HG03196 (cell line): Measurements from ENCODE around the gene GALK1.
"Not testable (repeated sequence)": the region's sequence is repeated elsewhere in the genome, so short reads cannot be mapped to it uniquely, and the experiment has no call there.

Source experiments
- ATAC-seq: cut with Tn5 transposase; IDR thresholded peaks from one replicate; pipeline ENCODE4 v1.9.1; 2021; ENCODE audit not compliant: unreplicated experiment

GALK1 gene

GRCh38 chr17:75767881-75768280 lies 2.9 kb upstream of the GALK1 start:
- ATAC-seq = no peak

GRCh38 chr17:75765981-75766380 lies 989 bp upstream of the GALK1 start:
- ATAC-seq = no peak

DNA sequence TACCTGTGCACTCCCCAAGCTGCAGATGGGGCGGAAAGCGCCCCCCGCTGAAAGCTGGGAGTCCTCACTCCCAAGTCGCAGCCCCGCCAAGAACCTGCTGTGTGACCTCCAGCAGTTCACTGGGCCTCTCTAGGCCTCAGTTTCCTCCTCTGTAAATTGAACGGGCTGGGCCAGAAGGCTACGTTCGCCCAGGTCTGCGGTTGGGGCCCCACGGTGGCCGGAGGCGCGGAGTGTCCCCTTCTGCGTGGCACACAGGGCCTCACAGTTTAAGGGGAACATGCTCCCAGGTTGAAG lies 628 bp downstream of the GALK1 start:
- no peak for ATAC-seq

DNA sequence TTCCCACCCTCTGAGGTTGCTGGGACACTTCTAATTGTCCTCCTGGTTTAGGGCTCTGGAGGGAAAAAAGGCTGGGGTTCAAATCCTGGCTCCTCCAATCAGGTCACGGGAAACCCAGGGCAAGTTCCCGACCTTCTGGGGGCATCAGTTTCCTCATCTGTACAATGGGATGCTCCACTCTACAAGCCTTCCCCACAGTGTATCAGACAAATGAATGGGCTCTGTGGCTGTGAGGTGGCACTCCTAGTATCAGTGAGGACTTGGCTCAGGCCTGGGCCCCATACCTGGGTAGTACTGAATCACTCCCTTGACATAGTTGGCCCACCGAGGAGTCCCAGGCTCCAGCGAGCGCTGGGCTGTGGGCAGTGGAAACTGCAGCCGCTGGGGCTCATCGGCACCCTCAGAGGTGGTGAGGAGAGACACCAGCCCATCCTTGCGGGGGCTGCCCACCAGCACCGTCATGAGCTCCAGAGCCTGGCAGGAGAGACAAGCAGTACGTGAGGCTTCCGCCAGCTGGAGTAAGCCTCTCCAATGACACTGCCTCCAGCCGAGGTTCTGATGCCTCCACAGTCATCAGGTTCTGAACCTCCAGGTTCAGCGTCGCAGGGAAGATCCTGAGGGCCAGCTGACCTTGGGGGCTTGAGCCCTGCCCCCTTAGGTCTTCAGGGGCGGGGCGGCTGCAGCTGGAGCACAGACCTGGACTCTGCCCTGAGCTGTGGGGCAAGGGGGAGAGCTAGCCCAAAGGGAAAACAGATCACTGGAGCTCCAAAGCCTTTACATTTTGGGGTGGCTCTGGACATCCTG lies 1.2 kb downstream of the GALK1 start:
- no peak for ATAC-seq

DNA sequence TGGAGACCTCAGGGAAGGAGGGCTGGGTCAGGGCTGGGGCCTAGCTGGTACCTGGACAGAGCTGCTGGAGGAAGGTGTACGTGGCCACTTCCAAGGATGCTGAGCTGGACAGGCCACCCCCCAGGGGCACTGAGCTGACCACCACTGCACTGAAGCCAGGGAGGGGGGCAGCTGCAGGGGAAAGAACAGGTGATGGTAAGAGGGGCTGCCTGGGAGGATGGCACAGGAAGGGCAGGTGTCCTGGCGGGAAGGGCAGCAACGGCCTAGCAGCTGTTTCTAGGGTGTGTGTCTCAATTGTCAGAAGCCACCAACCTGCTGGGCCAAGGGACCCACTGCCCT lies 1.8 kb downstream of the GALK1 start:
- ATAC-seq = no peak

- no peak for ATAC-seq
These were observed 2.3 kb downstream of the GALK1 start for GRCh38 chr17:75762513-75763268.

GRCh38 chr17:75759978-75760640 lies 4.9 kb downstream of the GALK1 start:
- not testable (repeated sequence) for ATAC-seq

DNA sequence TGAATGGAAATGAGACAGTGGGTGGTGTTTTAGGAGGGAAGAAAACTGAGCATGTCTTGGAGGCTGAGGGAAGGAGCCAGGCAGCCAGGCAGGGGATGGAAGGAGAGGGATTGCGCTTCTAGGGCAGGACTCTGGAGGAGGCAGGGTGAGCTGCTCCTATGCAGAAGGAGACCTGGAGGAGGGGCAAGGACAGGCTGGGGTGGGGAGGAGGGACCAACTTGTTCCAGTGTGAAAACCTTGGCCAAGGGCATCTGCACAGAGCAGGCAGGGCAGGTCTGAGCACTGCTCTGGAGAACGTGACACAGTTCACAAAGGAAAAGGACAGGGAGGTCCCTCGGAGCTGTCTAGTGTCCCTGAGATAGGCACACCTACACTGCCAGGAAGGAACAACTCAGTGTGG lies 5.5 kb downstream of the GALK1 start:
- ATAC-seq = no peak

DNA sequence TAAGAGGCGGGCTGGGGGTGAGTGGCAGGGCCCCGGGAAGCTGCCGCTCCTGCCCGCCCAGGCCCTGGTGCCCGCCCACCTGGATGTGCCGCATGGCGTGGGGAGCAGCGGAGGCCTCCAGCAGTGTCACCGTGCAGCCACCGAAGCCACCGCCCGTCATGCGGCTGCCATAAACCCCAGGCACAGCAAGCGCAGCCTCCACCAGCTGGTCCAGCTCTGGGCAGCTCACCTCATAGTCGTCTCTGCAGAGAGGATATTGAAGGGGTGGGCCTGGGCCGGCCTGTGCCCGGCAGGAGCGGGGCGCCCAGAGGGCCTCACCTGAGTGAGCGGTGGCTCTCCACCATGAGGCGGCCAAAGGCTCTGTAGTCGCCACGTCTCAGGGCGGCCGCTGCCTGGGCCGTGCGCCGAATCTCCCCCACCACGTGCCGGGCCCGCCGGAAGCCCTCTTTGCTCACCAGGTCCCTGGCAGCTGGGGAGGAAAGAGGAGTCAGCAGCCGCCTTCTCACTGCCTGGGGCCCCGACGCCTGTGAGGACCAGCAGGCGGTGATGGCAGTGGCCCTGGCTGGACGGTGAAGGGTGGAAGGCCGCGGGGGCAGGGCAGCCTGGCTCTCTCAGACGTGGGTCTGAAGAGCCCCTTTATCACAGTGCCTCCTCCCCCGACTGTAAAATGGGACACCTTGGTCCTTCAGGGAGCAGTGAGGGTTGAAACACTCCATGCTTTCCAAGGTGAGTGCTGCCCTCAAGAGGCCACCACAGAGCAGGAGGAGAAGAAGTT lies 6.7 kb downstream of the GALK1 start:
- ATAC-seq = no peak

DNA sequence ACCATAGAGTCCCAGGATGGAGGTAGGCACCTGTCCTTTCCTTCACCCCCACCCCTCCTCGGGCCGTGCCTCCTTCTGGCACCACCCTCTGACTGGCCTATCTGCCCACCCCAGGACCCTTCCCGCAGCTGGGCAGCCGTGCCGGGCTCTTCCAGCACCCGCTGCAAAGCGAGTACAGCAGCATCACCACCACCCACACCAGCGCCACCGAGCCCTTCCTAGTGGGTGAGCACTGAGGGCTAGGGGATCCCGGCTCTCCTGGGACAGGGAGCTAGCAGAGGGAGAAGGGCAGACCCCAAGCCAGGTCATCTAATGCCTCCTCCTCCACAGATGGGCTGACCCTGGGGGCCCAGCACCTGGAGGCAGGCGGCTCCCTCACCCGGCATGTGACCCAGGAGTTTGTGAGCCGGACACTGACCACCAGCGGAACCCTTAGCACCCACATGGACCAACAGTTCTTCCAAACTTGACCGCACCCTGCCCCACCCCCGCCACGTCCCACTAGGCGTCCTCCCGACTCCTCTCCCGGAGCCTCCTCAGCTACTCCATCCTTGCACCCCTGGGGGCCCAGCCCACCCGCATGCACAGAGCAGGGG lies 7.8 kb downstream of the GALK1 start:
- no peak for ATAC-seq

DNA sequence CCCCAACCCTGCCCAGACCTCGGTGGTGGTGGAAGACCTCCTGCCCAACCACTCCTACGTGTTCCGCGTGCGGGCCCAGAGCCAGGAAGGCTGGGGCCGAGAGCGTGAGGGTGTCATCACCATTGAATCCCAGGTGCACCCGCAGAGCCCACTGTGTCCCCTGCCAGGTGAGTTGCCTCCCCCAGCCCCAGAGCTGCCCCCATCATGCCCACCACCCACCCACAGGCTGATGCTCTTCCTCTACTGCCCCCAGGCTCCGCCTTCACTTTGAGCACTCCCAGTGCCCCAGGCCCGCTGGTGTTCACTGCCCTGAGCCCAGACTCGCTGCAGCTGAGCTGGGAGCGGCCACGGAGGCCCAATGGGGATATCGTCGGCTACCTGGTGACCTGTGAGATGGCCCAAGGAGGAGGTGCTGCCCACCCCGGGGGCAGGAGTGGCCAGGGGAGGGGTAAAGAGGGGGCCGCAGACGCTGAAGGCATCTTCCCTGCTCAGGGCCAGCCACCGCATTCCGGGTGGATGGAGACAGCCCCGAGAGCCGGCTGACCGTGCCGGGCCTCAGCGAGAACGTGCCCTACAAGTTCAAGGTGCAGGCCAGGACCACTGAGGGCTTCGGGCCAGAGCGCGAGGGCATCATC lies 8.4 kb downstream of the GALK1 start:
- no peak for ATAC-seq

- ATAC-seq = no peak
These were observed 9.0 kb downstream of the GALK1 start for GRCh38 chr17:75755990-75756389.

DNA sequence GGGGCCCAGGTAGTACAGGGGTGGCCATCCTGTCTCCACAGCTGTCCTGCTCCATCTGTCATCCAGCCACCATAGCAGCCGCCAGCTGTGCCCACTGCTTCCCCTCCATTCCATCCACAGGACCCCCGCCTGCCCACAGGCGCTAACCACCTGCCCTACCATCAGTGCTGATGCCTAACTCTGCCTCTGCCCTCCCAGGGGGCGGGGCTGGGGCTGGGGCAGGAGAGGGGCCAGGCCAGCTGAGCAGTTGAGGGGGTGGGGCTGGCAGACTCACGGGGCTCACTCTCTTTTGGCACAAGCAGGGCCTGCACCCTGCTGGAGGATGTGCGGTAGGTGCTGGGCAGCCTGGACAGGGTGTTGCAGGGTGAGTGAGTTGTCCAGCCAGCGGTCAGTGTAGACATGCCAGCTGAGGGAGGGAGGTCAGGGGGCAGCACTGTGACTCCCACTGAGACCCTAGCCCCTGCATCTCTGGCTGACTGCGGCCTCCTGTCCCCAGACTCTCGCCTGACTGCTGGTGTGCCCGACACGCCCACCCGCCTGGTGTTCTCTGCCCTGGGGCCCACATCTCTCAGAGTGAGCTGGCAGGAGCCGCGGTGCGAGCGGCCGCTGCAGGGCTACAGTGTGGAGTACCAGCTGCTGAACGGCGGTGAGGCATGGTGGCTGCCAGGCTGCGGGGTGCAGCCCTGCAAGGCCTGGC lies 9.6 kb downstream of the GALK1 start:
- ATAC-seq = no peak

DNA sequence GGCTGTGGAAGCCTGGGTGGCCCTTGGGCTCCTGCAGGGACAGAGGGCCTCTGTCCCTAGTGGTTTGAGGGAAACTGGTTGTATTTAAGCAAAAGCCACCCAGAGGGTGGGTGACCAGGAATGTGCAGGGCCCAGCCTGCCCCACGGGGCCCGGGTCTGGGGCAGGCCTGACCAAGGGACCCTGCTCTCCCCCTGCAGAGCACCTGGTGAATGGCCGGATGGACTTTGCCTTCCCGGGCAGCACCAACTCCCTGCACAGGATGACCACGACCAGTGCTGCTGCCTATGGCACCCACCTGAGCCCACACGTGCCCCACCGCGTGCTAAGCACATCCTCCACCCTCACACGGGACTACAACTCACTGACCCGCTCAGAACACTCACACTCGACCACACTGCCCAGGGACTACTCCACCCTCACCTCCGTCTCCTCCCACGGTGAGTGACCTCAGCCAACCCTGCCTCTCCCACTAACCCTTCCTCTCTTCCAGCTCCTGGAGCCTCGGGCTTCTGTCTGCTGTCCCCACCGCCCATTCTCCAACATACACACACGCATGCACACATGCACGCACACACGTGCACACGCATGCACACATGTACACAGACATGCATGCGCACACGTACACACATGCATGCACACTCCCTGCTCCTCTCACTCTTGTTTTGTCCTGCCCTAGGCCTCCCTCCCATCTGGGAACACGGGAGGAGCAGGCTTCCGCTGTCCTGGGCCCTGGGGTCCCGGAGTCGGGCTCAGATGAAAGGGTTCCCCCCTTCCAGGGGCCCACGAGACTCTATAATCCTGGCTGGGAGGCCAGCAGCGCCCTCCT lies 10.4 kb downstream of the GALK1 start:
- no peak for ATAC-seq

DNA sequence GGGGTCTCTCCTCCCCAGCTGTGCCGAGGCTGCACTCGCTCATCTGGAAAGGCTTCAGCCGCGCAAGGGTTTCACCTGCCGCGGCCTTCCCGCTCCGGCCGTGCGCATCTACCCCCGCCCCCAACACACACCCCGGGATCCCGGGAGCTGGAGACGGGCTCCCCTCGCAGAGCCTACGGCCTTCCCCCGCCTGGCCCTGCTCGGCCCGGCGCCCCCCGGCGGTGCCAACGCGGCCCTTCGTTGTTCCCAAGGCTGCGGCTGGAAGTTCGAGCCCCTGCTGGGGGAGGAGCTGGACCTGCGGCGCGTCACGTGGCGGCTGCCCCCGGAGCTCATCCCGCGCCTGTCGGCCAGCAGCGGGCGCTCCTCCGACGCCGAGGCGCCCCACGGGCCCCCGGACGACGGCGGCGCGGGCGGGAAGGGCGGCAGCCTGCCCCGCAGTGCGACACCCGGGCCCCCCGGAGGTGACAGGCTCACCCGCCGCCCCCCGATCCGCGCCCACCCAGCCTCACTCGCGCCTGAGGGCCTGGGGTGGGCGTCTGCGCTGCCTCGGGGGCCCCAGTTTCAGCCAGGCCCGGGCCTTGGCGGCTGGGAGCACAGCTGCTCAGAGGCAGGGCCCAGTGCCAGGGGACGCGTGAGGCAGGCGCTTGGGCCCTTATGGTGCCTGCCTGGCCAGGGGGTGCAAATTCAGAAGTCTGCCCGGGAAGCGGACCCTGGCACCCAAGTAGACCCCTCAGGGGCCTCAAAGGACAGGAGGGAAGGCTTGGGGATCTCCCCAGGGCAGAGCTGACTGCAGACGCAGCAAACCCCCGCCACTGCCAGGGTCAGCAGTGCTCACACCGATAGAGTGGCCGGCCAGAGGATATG lies 11.2 kb downstream of the GALK1 start:
- peak; percentile 59 for ATAC-seq

GRCh38 chr17:75752802-75753513 lies 12.0 kb downstream of the GALK1 start:
- no peak for ATAC-seq

DNA sequence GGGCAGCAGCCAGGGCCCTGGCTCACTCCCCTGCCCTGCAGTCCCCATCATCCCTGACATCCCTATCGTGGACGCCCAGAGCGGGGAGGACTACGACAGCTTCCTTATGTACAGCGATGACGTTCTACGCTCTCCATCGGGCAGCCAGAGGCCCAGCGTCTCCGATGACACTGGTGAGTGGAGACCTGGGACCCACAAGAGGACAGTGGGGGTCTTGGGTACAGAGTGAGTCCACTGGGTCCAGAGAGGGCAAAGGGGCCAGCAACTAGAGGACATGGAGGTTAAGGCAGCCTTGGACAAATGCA lies 12.6 kb downstream of the GALK1 start:
- no peak for ATAC-seq
